K562 (cell line): ENCODE measurements around the gene EPHA4. TPM values are rescaled to one million over a fixed set of nuclear protein-coding genes. Genes with fewer than 3 reads are reported as not detected.

ENCODE experiments used
- ATAC-seq: fragments of 200-7000 bp; cut with Tn5 transposase; 3 replicates; pipeline ENCODE4 v1.9.1; 2020; ENCODE audit warnings: moderate library complexity
- BruUV-seq: library from RNA; stranded (reverse); fragments of 400-500 nt; replicated peaks from 2 replicates; lab custom pipeline; 2021; lab: Mats Ljungman, UMichigan
- CTCF ChIA-PET: fragments of 300-600 bp; formaldehyde crosslinking; extraction: SDS; loops from one replicate; lab custom pipeline; 2021; ENCODE audit warnings: low intra/inter-chr PET ratio; lab: Yijun Ruan, JAX
- POLR2A ChIA-PET: fragments of 300-600, 350-650 bp; sonication (Branson Sonifier 250); formaldehyde crosslinking; extraction: SDS; loops from one replicate; lab custom pipeline; 2021; ENCODE audit warnings: antibody characterized with exemption, inconsistent platforms; lab: Yijun Ruan, JAX
- DNase-seq, 4 experiments: peaks; one replicate each; pipeline versions ENCODE4 v3.0.0 to v3.0.0-alpha.2; 2011 to 2018; ENCODE audit warnings: low spot score in 3 of 4, mixed read lengths in 3 of 4; ENCODE audit errors: extremely low read depth in 1 of 4
- FAIRE-seq: peaks from 2 replicates; lab custom pipeline; 2011; peaks lifted over from hg19 to GRCh38; lab: Jason Lieb, UNC
- H2AFZ ChIP-seq: 2 replicates; pipeline ENCODE4 v1.6.0; 2011; ENCODE audit warnings: low read depth, low read length, control low read depth, inconsistent platforms
- H3K27ac ChIP-seq: fragments of 200-600 bp; 3 replicates; pipeline ENCODE4 v1.8.0; 2011; ENCODE audit warnings: low read depth, mild to moderate bottlenecking, control low read depth, inconsistent platforms, low read length, moderate library complexity, mixed read lengths; ENCODE audit errors: extremely low read depth
- H3K27me3 ChIP-seq, 2 experiments: fragments of 300-600 bp in 1 of 2; 2 replicates in 1 of 2; 3 replicates in 1 of 2; pipeline versions ENCODE4 v1.6.0 to v1.8.0; 2011; ENCODE audit warnings: inconsistent platforms in 2 of 2, low read length in 2 of 2, mild to moderate bottlenecking in 1 of 2, mixed read lengths in 1 of 2, moderate library complexity in 1 of 2; ENCODE audit not compliant: control insufficient read depth in 2 of 2, insufficient read depth in 2 of 2
- H3K36me3 ChIP-seq: fragments of 300-600 bp; 3 replicates; pipeline ENCODE4 v1.8.0; 2011; ENCODE audit warnings: mild to moderate bottlenecking, low read length, inconsistent platforms; ENCODE audit not compliant: control insufficient read depth, insufficient read depth
- H3K4me1 ChIP-seq, 2 experiments: fragments of 200-600 bp in 1 of 2; replicated peaks in 1 of 2; 2 replicates in 1 of 2; 3 replicates in 1 of 2; pipeline versions ENCODE4 v1.5.1 to v1.8.0; 2011; ENCODE audit warnings: inconsistent platforms in 2 of 2, low read length in 2 of 2, mild to moderate bottlenecking in 1 of 2, mixed read lengths in 1 of 2, moderate library complexity in 1 of 2; ENCODE audit not compliant: control insufficient read depth in 2 of 2, insufficient read depth in 2 of 2
- H3K4me2 ChIP-seq: 2 replicates; pipeline ENCODE4 v1.6.1; 2011; ENCODE audit warnings: low read length, control low read depth, inconsistent platforms, mixed read lengths; ENCODE audit not compliant: insufficient read depth
- H3K4me3 ChIP-seq: fragments of 200-600 bp; sonication (generic), shearing (Covaris generic); 2 replicates; pipeline ENCODE4 v1.5.1; 2016; ENCODE audit warnings: control low read depth, inconsistent platforms
- H3K79me2 ChIP-seq: fragments of 200-600 bp; 3 replicates; pipeline ENCODE4 v1.8.0; 2011; ENCODE audit warnings: low read length, inconsistent platforms; ENCODE audit not compliant: control insufficient read depth, insufficient read depth
- H3K9ac ChIP-seq, 2 experiments: 2 replicates each; pipeline versions ENCODE4 v1.6.0 to v1.6.1; 2011; ENCODE audit warnings: low read depth in 2 of 2, low read length in 2 of 2, control low read depth in 1 of 2, inconsistent platforms in 1 of 2, mild to moderate bottlenecking in 1 of 2, mixed read lengths in 1 of 2; ENCODE audit not compliant: insufficient read depth in 1 of 2
- H3K9me1 ChIP-seq: one replicate; pipeline ENCODE4 v1.6.0; 2011; ENCODE audit warnings: inconsistent platforms, mild to moderate bottlenecking, low read length, moderate library complexity; ENCODE audit not compliant: control insufficient read depth, insufficient read depth
- H3K9me3 ChIP-seq: replicated peaks from 2 replicates; pipeline ENCODE4 v1.5.1; 2011; ENCODE audit warnings: low read depth, low read length, inconsistent platforms; ENCODE audit not compliant: control insufficient read depth, insufficient read depth
- H4K20me1 ChIP-seq: replicated peaks from 2 replicates; pipeline ENCODE4 v1.6.1; 2011; ENCODE audit warnings: low read length, inconsistent platforms, mixed read lengths; ENCODE audit not compliant: control insufficient read depth, insufficient read depth
- DNMT1 ChIP-seq: fragments of 450-650 bp; IDR thresholded peaks from 2 replicates; pipeline ENCODE4 v1.6.1; 2016; ENCODE audit warnings: antibody characterized with exemption, mild to moderate bottlenecking
- GTF2E2 ChIP-seq: fragments of 200-800 bp; sonication (Bioruptor generic); IDR thresholded peaks from 2 replicates; pipeline ENCODE4 v1.6.1; 2016; ENCODE audit warnings: missing genetic modification characterization, missing compliant biosample characterization
- HNRNPUL1 ChIP-seq: fragments of 200-400 bp; formaldehyde crosslinking; IDR thresholded peaks from 2 replicates; pipeline ENCODE4 v1.6.1; 2017; ENCODE audit warnings: low read length
- L3MBTL2 ChIP-seq: fragments of 450-650 bp; IDR thresholded peaks from 2 replicates; pipeline ENCODE4 v1.6.1; 2016; ENCODE audit warnings: mild to moderate bottlenecking, moderate library complexity
- WGBS: fragments of 100-300 bp; shearing (Covaris generic); methylation state at CpG from one replicate; pipeline ENCODE4 v1.1.6; 2016; ENCODE audit warnings: low coverage, mixed read lengths; ENCODE audit not compliant: insufficient coverage; ENCODE audit errors: missing lambda C conversion rate; 5-methylcytosine and 5-hydroxymethylcytosine counted together
- in situ Hi-C: fragments of 300-500 bp; cut with MboI; formaldehyde crosslinking; loops from 4 replicates; pipeline ENCODE4 v1.15.0; 2018; ENCODE audit warnings: inconsistent platforms, mixed read lengths
- intact Hi-C: fragments of 100-400 bp; cut with micrococcal nuclease; formaldehyde crosslinking; loops from 2 replicates; pipeline ENCODE4 v1.14.2; 2022
- polyA plus RNA-seq, 8 experiments: library from polyadenylated mRNA; depleted of rRNA in 4 of 8; stranded (reverse) in 5 of 8; unstranded in 3 of 8; fragments of >200 nt; fragmentation: Nextera tagmentation in 2 of 8; fragmentation: Illumina TruSeq in 1 of 8; extraction: Ambion mirVana in 2 of 8; extraction: Trizol in 1 of 8; gene quantifications; 2 replicates each; pipeline versions ENCODE4 v1.2.1 to v1.2.3, GENCODE V29; 2011 to 2014; ENCODE audit warnings: inconsistent platforms in 1 of 8, missing spikeins in 1 of 8
- total RNA-seq, 7 experiments: library from RNA; depleted of rRNA in 6 of 7; stranded (reverse); fragments of >200 nt in 6 of 7; fragmentation: Illumina TruSeq in 2 of 7; extraction: Trizol in 2 of 7; gene quantifications; 2 replicates each; pipeline versions ENCODE4 v1.2.1 to v1.2.3, GENCODE V29; 2011 to 2021; ENCODE audit warnings: low replicate concordance in 1 of 7
- TF ChIP-seq, protein P1 (sequence below), 2 experiments: fragments of 450-650 bp in 1 of 2; sonication (generic) in 1 of 2; formaldehyde crosslinking; conservative IDR thresholded peaks; 2 replicates each; pipeline versions ENCODE4 v1.4.0 to v1.8.1; 2020 to 2022; ENCODE audit warnings: mild to moderate bottlenecking in 1 of 2, missing genetic modification reagents in 1 of 2
- TF ChIP-seq, protein P2 (sequence below): fragments of 450-650 bp; formaldehyde crosslinking; IDR thresholded peaks from 2 replicates; pipeline ENCODE4 v1.4.0; 2020; ENCODE audit warnings: mild to moderate bottlenecking, moderate library complexity
- TF ChIP-seq, protein P3 (sequence below), 2 experiments: fragments of 150-350 bp in 1 of 2; IDR thresholded peaks; 2 replicates each; pipeline ENCODE4 v1.6.1; 2012 to 2016; ENCODE audit warnings: low read depth in 2 of 2, low read length in 2 of 2, mild to moderate bottlenecking in 1 of 2, moderate library complexity in 1 of 2
- TF ChIP-seq, protein P4 (sequence below): sonication (generic); formaldehyde crosslinking; IDR thresholded peaks from 2 replicates; pipeline ENCODE4 v1.8.0; 2022; ENCODE audit warnings: mild to moderate bottlenecking, missing genetic modification reagents

The EPHA4 gene
- total and polyA plus RNA-seq, 9 of the 15 experiments (the other 6 are each of a cell fraction or from before 2014, with no cell fraction given): 0.07 to 0.09 (median 0.07) TPM; not detected in 6

DNA sequence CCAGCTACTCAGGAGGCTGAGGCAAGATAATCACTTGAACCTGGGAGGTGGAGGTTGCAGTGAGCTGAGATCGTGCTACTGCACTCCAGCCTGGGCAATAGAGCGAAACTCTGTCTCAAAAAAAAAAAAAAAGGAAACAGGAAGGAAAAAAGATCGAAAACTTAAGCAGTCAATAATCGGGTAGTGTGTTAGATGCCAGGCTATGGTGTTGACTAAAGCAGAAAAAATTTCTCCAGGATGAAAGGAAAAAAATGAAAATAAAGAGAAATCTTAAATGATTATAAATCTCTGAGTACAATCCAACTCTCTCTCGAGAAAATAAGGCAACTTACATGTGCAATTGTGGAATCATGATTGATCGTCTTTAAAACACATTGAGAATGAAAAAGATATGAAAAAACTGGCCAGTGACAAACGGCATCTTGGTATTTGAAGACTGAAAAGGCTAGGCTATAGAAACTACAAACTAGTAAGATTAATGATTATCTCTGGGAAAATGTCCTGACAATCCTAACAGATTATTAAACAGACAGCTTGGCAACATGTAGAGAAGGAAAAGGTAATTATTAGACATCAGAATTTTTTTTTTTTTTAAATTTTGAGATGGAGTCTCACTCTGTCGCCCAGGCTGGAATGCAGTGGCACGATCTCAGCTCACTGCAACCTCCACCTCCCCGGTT is 16.3 kb upstream of the EPHA4 start (continued):
- TF ChIP-seq, protein P1, sequence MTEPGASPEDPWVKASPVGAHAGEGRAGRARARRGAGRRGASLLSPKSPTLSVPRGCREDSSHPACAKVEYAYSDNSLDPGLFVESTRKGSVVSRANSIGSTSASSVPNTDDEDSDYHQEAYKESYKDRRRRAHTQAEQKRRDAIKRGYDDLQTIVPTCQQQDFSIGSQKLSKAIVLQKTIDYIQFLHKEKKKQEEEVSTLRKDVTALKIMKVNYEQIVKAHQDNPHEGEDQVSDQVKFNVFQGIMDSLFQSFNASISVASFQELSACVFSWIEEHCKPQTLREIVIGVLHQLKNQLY (CRISPR knock-in tag; conservative IDR thresholded peaks at IDR 0.05): no peak
- TF ChIP-seq L3MBTL2 (no peak), HNRNPUL1 (no peak)

DNA sequence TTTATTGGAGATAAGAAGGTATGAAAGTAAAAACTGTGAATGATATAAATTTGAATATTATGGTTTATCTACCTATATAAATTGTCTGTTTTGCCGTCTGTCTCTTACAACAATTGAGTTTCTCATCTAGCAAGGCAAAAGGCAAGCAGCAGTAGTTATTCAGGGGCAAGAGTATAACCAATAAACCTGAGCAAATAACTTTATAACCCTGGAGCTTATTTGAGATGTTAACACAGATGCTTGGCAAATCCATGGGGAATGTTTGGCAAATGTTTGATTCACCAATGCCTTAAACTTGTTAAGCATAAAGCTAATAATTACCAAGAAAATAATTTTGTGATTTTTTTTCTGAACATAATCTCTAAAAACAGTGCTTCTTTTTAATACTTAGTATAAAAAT is 9.9 kb upstream of the EPHA4 start:
- 0% methylated on average over 1 of the region's 1 CpG for WGBS
- Histone ChIP-seq H3K9me3 (no peaks in the 10 kb centered on the region), H3K36me3 (no peaks in the 10 kb centered on the region)
- no peak for DNase-seq
- TF ChIP-seq, protein P2, sequence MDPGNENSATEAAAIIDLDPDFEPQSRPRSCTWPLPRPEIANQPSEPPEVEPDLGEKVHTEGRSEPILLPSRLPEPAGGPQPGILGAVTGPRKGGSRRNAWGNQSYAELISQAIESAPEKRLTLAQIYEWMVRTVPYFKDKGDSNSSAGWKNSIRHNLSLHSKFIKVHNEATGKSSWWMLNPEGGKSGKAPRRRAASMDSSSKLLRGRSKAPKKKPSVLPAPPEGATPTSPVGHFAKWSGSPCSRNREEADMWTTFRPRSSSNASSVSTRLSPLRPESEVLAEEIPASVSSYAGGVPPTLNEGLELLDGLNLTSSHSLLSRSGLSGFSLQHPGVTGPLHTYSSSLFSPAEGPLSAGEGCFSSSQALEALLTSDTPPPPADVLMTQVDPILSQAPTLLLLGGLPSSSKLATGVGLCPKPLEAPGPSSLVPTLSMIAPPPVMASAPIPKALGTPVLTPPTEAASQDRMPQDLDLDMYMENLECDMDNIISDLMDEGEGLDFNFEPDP: no peak
- TF ChIP-seq DNMT1: no peak
- no peak for TF ChIP-seq GTF2E2 (tag)
- TF ChIP-seq, protein P3, sequence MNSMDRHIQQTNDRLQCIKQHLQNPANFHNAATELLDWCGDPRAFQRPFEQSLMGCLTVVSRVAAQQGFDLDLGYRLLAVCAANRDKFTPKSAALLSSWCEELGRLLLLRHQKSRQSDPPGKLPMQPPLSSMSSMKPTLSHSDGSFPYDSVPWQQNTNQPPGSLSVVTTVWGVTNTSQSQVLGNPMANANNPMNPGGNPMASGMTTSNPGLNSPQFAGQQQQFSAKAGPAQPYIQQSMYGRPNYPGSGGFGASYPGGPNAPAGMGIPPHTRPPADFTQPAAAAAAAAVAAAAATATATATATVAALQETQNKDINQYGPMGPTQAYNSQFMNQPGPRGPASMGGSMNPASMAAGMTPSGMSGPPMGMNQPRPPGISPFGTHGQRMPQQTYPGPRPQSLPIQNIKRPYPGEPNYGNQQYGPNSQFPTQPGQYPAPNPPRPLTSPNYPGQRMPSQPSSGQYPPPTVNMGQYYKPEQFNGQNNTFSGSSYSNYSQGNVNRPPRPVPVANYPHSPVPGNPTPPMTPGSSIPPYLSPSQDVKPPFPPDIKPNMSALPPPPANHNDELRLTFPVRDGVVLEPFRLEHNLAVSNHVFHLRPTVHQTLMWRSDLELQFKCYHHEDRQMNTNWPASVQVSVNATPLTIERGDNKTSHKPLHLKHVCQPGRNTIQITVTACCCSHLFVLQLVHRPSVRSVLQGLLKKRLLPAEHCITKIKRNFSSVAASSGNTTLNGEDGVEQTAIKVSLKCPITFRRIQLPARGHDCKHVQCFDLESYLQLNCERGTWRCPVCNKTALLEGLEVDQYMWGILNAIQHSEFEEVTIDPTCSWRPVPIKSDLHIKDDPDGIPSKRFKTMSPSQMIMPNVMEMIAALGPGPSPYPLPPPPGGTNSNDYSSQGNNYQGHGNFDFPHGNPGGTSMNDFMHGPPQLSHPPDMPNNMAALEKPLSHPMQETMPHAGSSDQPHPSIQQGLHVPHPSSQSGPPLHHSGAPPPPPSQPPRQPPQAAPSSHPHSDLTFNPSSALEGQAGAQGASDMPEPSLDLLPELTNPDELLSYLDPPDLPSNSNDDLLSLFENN (IDR thresholded peaks at IDR 0.05; ENCODE audit: low read depth in 2 of 2, low read length in 2 of 2): no peak
- TF ChIP-seq, protein P4, sequence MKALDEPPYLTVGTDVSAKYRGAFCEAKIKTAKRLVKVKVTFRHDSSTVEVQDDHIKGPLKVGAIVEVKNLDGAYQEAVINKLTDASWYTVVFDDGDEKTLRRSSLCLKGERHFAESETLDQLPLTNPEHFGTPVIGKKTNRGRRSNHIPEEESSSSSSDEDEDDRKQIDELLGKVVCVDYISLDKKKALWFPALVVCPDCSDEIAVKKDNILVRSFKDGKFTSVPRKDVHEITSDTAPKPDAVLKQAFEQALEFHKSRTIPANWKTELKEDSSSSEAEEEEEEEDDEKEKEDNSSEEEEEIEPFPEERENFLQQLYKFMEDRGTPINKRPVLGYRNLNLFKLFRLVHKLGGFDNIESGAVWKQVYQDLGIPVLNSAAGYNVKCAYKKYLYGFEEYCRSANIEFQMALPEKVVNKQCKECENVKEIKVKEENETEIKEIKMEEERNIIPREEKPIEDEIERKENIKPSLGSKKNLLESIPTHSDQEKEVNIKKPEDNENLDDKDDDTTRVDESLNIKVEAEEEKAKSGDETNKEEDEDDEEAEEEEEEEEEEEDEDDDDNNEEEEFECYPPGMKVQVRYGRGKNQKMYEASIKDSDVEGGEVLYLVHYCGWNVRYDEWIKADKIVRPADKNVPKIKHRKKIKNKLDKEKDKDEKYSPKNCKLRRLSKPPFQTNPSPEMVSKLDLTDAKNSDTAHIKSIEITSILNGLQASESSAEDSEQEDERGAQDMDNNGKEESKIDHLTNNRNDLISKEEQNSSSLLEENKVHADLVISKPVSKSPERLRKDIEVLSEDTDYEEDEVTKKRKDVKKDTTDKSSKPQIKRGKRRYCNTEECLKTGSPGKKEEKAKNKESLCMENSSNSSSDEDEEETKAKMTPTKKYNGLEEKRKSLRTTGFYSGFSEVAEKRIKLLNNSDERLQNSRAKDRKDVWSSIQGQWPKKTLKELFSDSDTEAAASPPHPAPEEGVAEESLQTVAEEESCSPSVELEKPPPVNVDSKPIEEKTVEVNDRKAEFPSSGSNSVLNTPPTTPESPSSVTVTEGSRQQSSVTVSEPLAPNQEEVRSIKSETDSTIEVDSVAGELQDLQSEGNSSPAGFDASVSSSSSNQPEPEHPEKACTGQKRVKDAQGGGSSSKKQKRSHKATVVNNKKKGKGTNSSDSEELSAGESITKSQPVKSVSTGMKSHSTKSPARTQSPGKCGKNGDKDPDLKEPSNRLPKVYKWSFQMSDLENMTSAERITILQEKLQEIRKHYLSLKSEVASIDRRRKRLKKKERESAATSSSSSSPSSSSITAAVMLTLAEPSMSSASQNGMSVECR (CRISPR knock-in tag): no peak
- TF ChIP-seq, all 486 proteins: peak for 0
- Histone ChIP-seq H3K27me3 (no peaks in the 10 kb centered on the region), H3K9ac (no peak overlapping the region), H3K4me2 (no peak overlapping the region), H2AFZ (no peak overlapping the region), H3K4me1 (no peaks in the 10 kb centered on the region), H3K79me2 (no peaks in the 10 kb centered on the region), H3K9me1 (no peaks in the 10 kb centered on the region), H3K4me3 (no peak overlapping the region), H4K20me1 (no peaks in the 10 kb centered on the region), H3K27ac (no peak overlapping the region)
- no TSS peak for BruUV-seq
- in situ Hi-C loops (no loop called here), intact Hi-C loops (no loop called here)
- ATAC-seq (no peak), FAIRE-seq (no peak)
- ChIA-PET POLR2A (no interaction called here), CTCF (no interaction called here)
